Measurements from ENCODE around the gene NTN1. TPM values are rescaled to one million over a fixed set of nuclear protein-coding genes. Genes with fewer than 3 reads are reported as not detected.

Gene NTN1
- total and polyA plus RNA-seq, 2 donors from 2014 or later, result 1.8 TPM

DNA sequence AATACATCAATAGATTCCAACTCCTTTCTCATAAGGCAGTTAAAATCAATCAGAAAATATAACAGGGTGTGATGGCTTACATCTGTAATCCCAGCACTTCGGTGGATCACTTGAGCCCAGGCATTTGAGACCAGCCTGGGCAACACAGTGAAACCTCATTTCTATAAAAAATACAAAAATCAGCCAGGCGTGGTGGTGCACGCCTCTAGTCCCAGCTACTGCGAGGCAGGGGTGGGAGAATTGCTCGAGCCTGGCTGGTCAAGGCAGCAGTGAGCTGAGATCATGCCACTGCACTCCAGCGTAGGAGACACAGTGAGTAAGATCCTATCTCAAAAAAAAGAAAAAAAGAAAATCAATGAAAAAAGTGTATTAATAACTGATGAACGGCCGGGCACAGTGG lies 258.6 kb downstream of the NTN1 start:
- FAIRE-seq, result no peak
- Histone ChIP-seq H3K9me3 (ENCODE audit: control insufficient read depth in 2 of 3, insufficient read depth in 1 of 3, low read length in 3 of 3) (no peaks in the 10 kb centered on the region), H3K36me3 (ENCODE audit: control insufficient read depth in 2 of 3, insufficient read depth in 3 of 3, low read length in 3 of 3) (no peaks in the 10 kb centered on the region), H3K4me1 (ENCODE audit: control insufficient read depth in 2 of 3, insufficient read depth in 2 of 3, low read depth in 1 of 3, low read length in 3 of 3) (no peaks in the 10 kb centered on the region), H3K27me3 (ENCODE audit: control insufficient read depth, insufficient read depth, low read length) (no peaks in the 10 kb centered on the region), H3K4me3 (ENCODE audit: low read length in 3 of 3) (no peak overlapping the region), H3K9ac (ENCODE audit: low read length in 3 of 3) (no peak overlapping the region), H3K27ac (ENCODE audit: low read depth in 2 of 2, low read length in 2 of 2) (no peak overlapping the region)
- TF ChIP-seq, protein P1, sequence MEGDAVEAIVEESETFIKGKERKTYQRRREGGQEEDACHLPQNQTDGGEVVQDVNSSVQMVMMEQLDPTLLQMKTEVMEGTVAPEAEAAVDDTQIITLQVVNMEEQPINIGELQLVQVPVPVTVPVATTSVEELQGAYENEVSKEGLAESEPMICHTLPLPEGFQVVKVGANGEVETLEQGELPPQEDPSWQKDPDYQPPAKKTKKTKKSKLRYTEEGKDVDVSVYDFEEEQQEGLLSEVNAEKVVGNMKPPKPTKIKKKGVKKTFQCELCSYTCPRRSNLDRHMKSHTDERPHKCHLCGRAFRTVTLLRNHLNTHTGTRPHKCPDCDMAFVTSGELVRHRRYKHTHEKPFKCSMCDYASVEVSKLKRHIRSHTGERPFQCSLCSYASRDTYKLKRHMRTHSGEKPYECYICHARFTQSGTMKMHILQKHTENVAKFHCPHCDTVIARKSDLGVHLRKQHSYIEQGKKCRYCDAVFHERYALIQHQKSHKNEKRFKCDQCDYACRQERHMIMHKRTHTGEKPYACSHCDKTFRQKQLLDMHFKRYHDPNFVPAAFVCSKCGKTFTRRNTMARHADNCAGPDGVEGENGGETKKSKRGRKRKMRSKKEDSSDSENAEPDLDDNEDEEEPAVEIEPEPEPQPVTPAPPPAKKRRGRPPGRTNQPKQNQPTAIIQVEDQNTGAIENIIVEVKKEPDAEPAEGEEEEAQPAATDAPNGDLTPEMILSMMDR (IDR thresholded peaks at IDR 0.05; ENCODE audit: borderline replicate concordance, extremely low read depth, insufficient read depth), result no peak
- intact Hi-C loops (cut with DNase I), result no loop called here
- DNase-seq, result peak in 3 of 5 donors; percentile 29 to 59 (median 40)

GRCh38 chr17:9283909-9284308 lies 262.6 kb downstream of the NTN1 start:
- no peaks in the 10 kb centered on the region for H3K27me3 ChIP-seq (ENCODE audit: control insufficient read depth, insufficient read depth, low read length)
- intact Hi-C loops (cut with DNase I), result no loop called here
- FAIRE-seq (no peak), DNase-seq (no peak)
- H3K4me1 ChIP-seq (ENCODE audit: control insufficient read depth in 2 of 3, insufficient read depth in 2 of 3, low read depth in 1 of 3, low read length in 3 of 3), result no peaks in the 10 kb centered on the region
- H3K27ac ChIP-seq (ENCODE audit: low read depth in 2 of 2, low read length in 2 of 2), result no peak overlapping the region
- no peaks in the 10 kb centered on the region for H3K36me3 ChIP-seq (ENCODE audit: control insufficient read depth in 2 of 3, insufficient read depth in 3 of 3, low read length in 3 of 3)
- H3K9ac ChIP-seq (ENCODE audit: low read length in 3 of 3), result no peak overlapping the region
- TF ChIP-seq, protein P1 (IDR thresholded peaks at IDR 0.05; ENCODE audit: borderline replicate concordance, extremely low read depth, insufficient read depth), result no peak
- no peaks in the 10 kb centered on the region for H3K9me3 ChIP-seq (ENCODE audit: control insufficient read depth in 2 of 3, insufficient read depth in 1 of 3, low read length in 3 of 3)
- no peak overlapping the region for H3K4me3 ChIP-seq (ENCODE audit: low read length in 3 of 3)

DNA sequence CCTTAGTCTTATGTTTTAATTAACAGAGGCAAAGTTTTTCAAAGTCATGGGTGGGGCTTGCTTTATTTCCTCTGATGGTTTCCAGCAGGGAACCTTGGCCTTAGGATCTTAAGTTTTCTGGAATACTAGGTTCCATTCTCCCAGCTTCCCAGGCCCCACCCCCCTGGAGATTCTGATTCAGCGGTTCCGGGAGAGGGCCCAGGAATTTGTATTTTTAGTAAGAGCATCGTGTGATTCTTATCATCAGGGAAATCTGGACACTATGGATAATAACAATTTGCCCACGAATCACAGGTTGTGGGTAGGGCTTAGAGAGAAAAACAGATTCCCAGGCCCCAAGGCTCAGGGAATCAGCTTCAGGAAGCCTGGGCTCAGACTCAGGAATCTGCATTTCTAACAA lies 263.6 kb downstream of the NTN1 start:
- no peaks in the 10 kb centered on the region for H3K9me3 ChIP-seq (ENCODE audit: control insufficient read depth in 2 of 3, insufficient read depth in 1 of 3, low read length in 3 of 3)
- H3K27me3 ChIP-seq (ENCODE audit: control insufficient read depth, insufficient read depth, low read length), result no peaks in the 10 kb centered on the region
- intact Hi-C loops (cut with DNase I), result no loop called here
- no peak overlapping the region for H3K9ac ChIP-seq (ENCODE audit: low read length in 3 of 3)
- no peaks in the 10 kb centered on the region for H3K36me3 ChIP-seq (ENCODE audit: control insufficient read depth in 2 of 3, insufficient read depth in 3 of 3, low read length in 3 of 3)
- no peak overlapping the region for H3K4me3 ChIP-seq (ENCODE audit: low read length in 3 of 3)
- DNase-seq, result no peak
- no peak overlapping the region for H3K27ac ChIP-seq (ENCODE audit: low read depth in 2 of 2, low read length in 2 of 2)
- FAIRE-seq, result no peak
- TF ChIP-seq, protein P1 (IDR thresholded peaks at IDR 0.05; ENCODE audit: borderline replicate concordance, extremely low read depth, insufficient read depth), result no peak
- no peaks in the 10 kb centered on the region for H3K4me1 ChIP-seq (ENCODE audit: control insufficient read depth in 2 of 3, insufficient read depth in 2 of 3, low read depth in 1 of 3, low read length in 3 of 3)
